ENCODE data around the gene KRT72. TPM values are rescaled to one million over a fixed set of nuclear protein-coding genes. Genes with fewer than 3 reads are reported as not detected.
A peak's percentile ranks its signal among the peaks of the same experiment; 100 is the strongest.

The KRT72 gene
- total RNA-seq, 1 experiment from 2014 or later, result 0.17 TPM

DNA sequence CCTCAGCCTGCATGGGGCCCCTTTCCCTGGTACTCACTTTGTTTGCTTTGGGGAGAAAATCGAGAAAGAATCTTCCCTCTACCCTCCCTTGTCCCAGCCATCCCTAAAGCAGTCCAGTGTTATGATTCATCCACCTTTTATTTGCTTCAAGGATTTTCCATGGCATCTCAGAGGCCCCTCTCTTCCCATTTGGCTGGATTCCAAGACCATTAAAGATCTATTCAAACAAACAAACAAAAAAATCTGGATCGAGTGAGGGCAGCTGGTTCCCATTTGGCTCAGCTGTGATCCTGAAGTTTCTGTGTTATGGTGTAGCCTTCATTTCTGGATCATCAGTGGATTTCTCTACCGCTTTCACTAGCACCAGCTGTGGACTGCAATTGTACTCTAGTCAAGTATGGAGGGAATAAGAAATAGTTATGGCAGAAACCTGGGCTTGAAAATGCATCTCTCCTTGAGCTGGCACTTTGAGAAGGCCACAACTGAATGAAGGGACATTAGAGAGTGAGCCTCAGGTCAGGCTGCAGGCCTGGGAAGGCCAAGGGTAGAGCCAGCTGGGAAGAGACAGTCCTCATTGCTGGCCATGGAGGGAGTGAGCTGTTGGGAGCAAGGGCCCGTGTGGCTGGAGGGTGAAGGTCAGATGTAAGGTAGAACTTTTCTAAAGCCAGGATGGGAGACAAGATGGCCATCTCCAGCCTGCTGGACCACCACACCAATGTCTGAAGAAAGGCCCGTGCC, 62.0 kb downstream of the KRT72 start:
- no TSS peak for BruUV-seq (replicated peaks)
- H3K27ac ChIP-seq (ENCODE audit: low read depth, low read length), result no peak overlapping the region

More for the DNA sequence above, 62.0 kb downstream of the KRT72 start:
- RAD21 ChIA-PET (ENCODE audit: low non-redundant PET in 1 of 2, low total read pairs in 2 of 2, uncharacterized antibody in 2 of 2, unreplicated experiment in 2 of 2), result no interaction called here
- no peaks in the 10 kb centered on the region for H3K9me3 ChIP-seq (ENCODE audit: control insufficient read depth in 1 of 2, insufficient read depth in 1 of 2, low read depth in 1 of 2, low read length in 2 of 2)
- no peaks in the 10 kb centered on the region for H3K79me2 ChIP-seq (ENCODE audit: insufficient read depth, low read length)
- no peak overlapping the region for H2AFZ ChIP-seq (ENCODE audit: low read depth, low read length, poor library complexity, severe bottlenecking)
- H3K9me2 ChIP-seq (ENCODE audit: insufficient read depth), result no peaks in the 10 kb centered on the region
- H3K4me3 ChIP-seq (replicated peaks in 1 of 2; ENCODE audit: low read depth in 1 of 2, low read length in 2 of 2), result no peak overlapping the region
- no peak for DNase-seq (ENCODE audit: low read depth, low spot score)
- H4K20me1 ChIP-seq (ENCODE audit: insufficient read depth), result no peaks in the 10 kb centered on the region
- H3K27me3 ChIP-seq (ENCODE audit: insufficient read depth, low read length), result no peaks in the 10 kb centered on the region
- no peak overlapping the region for H3K9ac ChIP-seq (ENCODE audit: low read length)
- POLR2A ChIA-PET, result no interaction called here
- TF ChIP-seq YY1 (IDR thresholded peaks at IDR 0.05; ENCODE audit: extremely low read depth, insufficient replicate concordance, low read depth, low read length), result no peak
- TF ChIP-seq SP1 (IDR thresholded peaks at IDR 0.05; ENCODE audit: low read depth), result no peak
- no peak for TF ChIP-seq SIN3A (IDR thresholded peaks at IDR 0.05; ENCODE audit: low read depth)
- TF ChIP-seq, protein P1, sequence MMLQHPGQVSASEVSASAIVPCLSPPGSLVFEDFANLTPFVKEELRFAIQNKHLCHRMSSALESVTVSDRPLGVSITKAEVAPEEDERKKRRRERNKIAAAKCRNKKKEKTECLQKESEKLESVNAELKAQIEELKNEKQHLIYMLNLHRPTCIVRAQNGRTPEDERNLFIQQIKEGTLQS (IDR thresholded peaks at IDR 0.05), result no peak
- no peak for TF ChIP-seq ZNF274 (IDR thresholded peaks at IDR 0.05; ENCODE audit: low read depth, low read length)
- TF ChIP-seq, protein P2, sequence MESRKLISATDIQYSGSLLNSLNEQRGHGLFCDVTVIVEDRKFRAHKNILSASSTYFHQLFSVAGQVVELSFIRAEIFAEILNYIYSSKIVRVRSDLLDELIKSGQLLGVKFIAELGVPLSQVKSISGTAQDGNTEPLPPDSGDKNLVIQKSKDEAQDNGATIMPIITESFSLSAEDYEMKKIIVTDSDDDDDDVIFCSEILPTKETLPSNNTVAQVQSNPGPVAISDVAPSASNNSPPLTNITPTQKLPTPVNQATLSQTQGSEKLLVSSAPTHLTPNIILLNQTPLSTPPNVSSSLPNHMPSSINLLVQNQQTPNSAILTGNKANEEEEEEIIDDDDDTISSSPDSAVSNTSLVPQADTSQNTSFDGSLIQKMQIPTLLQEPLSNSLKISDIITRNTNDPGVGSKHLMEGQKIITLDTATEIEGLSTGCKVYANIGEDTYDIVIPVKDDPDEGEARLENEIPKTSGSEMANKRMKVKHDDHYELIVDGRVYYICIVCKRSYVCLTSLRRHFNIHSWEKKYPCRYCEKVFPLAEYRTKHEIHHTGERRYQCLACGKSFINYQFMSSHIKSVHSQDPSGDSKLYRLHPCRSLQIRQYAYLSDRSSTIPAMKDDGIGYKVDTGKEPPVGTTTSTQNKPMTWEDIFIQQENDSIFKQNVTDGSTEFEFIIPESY (IDR thresholded peaks at IDR 0.05; ENCODE audit: extremely low read depth, insufficient replicate concordance, low read length), result no peak
- TF ChIP-seq RAD21 (IDR thresholded peaks at IDR 0.05; ENCODE audit: low read depth), result no peak
- TF ChIP-seq, protein P3, sequence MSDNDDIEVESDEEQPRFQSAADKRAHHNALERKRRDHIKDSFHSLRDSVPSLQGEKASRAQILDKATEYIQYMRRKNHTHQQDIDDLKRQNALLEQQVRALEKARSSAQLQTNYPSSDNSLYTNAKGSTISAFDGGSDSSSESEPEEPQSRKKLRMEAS (IDR thresholded peaks at IDR 0.05), result no peak
- no peak for TF ChIP-seq FOSL1 (IDR thresholded peaks at IDR 0.05; ENCODE audit: low read depth)
- TF ChIP-seq, protein P4, sequence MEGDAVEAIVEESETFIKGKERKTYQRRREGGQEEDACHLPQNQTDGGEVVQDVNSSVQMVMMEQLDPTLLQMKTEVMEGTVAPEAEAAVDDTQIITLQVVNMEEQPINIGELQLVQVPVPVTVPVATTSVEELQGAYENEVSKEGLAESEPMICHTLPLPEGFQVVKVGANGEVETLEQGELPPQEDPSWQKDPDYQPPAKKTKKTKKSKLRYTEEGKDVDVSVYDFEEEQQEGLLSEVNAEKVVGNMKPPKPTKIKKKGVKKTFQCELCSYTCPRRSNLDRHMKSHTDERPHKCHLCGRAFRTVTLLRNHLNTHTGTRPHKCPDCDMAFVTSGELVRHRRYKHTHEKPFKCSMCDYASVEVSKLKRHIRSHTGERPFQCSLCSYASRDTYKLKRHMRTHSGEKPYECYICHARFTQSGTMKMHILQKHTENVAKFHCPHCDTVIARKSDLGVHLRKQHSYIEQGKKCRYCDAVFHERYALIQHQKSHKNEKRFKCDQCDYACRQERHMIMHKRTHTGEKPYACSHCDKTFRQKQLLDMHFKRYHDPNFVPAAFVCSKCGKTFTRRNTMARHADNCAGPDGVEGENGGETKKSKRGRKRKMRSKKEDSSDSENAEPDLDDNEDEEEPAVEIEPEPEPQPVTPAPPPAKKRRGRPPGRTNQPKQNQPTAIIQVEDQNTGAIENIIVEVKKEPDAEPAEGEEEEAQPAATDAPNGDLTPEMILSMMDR (IDR thresholded peaks at IDR 0.05 in 2 of 3, conservative IDR thresholded peaks at IDR 0.05 in 1 of 3; ENCODE audit: borderline replicate concordance in 1 of 3, insufficient read depth in 1 of 3, low read depth in 2 of 3, low read length in 2 of 3), result no peak
- no peak for TF ChIP-seq EZH2phosphoT487 (IDR thresholded peaks at IDR 0.05; ENCODE audit: borderline replicate concordance)
- no peak for TF ChIP-seq JUND (IDR thresholded peaks at IDR 0.05)
- no peak for TF ChIP-seq CEBPB (IDR thresholded peaks at IDR 0.05; ENCODE audit: low read depth)
- no peak for TF ChIP-seq CBX3 (IDR thresholded peaks at IDR 0.05; ENCODE audit: low read depth)
- TF ChIP-seq TCF7L2 (IDR thresholded peaks at IDR 0.05; ENCODE audit: borderline replicate concordance, extremely low read depth, insufficient read depth, insufficient read length), result no peak
- no peak for TF ChIP-seq ELF1 (IDR thresholded peaks at IDR 0.05; ENCODE audit: borderline replicate concordance, low read depth)
- CTCF ChIA-PET, result interaction anchor here (1.2 to 1.6 kb wide), 2 partner anchors 143 to 340 kb away, joined by 3 read pairs; no protein-coding TSS in a partner anchor
- no peak for ATAC-seq
- H3K4me1 ChIP-seq (ENCODE audit: control insufficient read depth in 1 of 2, insufficient read depth in 2 of 2, low read length in 2 of 2), result peaks cover 13 to 18% of the 10 kb centered on the region in 2 experiments
- intact Hi-C loops (cut with micrococcal nuclease), result no loop called here
- no peaks in the 10 kb centered on the region for H3K36me3 ChIP-seq (ENCODE audit: control insufficient read depth in 1 of 2, insufficient read depth in 2 of 2, low read length in 2 of 2)
- peak overlapping the region; percentile 22 for H3K4me2 ChIP-seq (ENCODE audit: low read length)

All from HCT116 (cell line).